ENCODE measurements around the gene GPR141. TPM values are rescaled to one million over a fixed set of nuclear protein-coding genes. Genes with fewer than 3 reads are reported as not detected.

Gene GPR141
- total RNA-seq, 1 donor from 2014 or later = not detected

GRCh38 chr7:37709631-37710509, 26.3 kb downstream of the GPR141 start:
- Mint-ChIP-seq H3K27ac (no peak overlapping the region), H3K4me1 (ENCODE audit: unreplicated experiment) (peaks cover 13% of the 10 kb centered on the region), H3K36me3 (no peaks in the 10 kb centered on the region), H3K9me3 (no peaks in the 10 kb centered on the region), H3K27me3 (peaks cover 21% of the 10 kb centered on the region), H3K4me3 (no peak overlapping the region)
- no peak for TF ChIP-seq CTCF (conservative IDR thresholded peaks at IDR 0.05)
- no peak for DNase-seq (ENCODE audit: extremely low spot score, unreplicated experiment)

- DNase-seq (ENCODE audit: extremely low spot score, unreplicated experiment) = no peak
- Mint-ChIP-seq H3K9me3 (no peaks in the 10 kb centered on the region), H3K4me1 (ENCODE audit: unreplicated experiment) (peaks cover 9% of the 10 kb centered on the region), H3K27me3 (peaks cover 46% of the 10 kb centered on the region), H3K36me3 (no peaks in the 10 kb centered on the region), H3K27ac (no peak overlapping the region), H3K4me3 (no peak overlapping the region)
- TF ChIP-seq CTCF (conservative IDR thresholded peaks at IDR 0.05) = no peak
Observed at GRCh38 chr7:37713613-37714012, 30.0 kb downstream of the GPR141 start.

- Mint-ChIP-seq H3K27ac (no peak overlapping the region), H3K9me3 (peaks cover 4% of the 10 kb centered on the region), H3K36me3 (no peaks in the 10 kb centered on the region), H3K4me1 (ENCODE audit: unreplicated experiment) (peaks cover 9% of the 10 kb centered on the region), H3K27me3 (peaks cover 52% of the 10 kb centered on the region), H3K4me3 (no peak overlapping the region)
- DNase-seq (ENCODE audit: extremely low spot score, unreplicated experiment) = no peak
- no peak for TF ChIP-seq CTCF (conservative IDR thresholded peaks at IDR 0.05)
Observed at GRCh38 chr7:37714606-37715005, 31.0 kb downstream of the GPR141 start.

GRCh38 chr7:37718585-37718984, 35.0 kb downstream of the GPR141 start:
- no peak overlapping the region for H3K4me3 Mint-ChIP-seq
- no peaks in the 10 kb centered on the region for H3K36me3 Mint-ChIP-seq
- H3K4me1 Mint-ChIP-seq (ENCODE audit: unreplicated experiment) = peaks cover 5% of the 10 kb centered on the region
- H3K27ac Mint-ChIP-seq = no peak overlapping the region
- H3K27me3 Mint-ChIP-seq = peaks cover 45% of the 10 kb centered on the region
- DNase-seq (ENCODE audit: extremely low spot score, unreplicated experiment) = no peak
- no peak for TF ChIP-seq CTCF (conservative IDR thresholded peaks at IDR 0.05)
- H3K9me3 Mint-ChIP-seq = peaks cover 5% of the 10 kb centered on the region

GRCh38 chr7:37719077-37719476, 35.5 kb downstream of the GPR141 start:
- H3K36me3 Mint-ChIP-seq = no peaks in the 10 kb centered on the region
- peaks cover 5% of the 10 kb centered on the region for H3K9me3 Mint-ChIP-seq
- DNase-seq (ENCODE audit: extremely low spot score, unreplicated experiment) = no peak
- peaks cover under 1% of the 10 kb centered on the region for H3K4me1 Mint-ChIP-seq (ENCODE audit: unreplicated experiment)
- H3K27me3 Mint-ChIP-seq = peaks cover 42% of the 10 kb centered on the region
- no peak for TF ChIP-seq CTCF (conservative IDR thresholded peaks at IDR 0.05)
- H3K27ac Mint-ChIP-seq = no peak overlapping the region
- H3K4me3 Mint-ChIP-seq = no peak overlapping the region
